ENCODE data around the gene ELOVL4. TPM values are rescaled to one million over a fixed set of nuclear protein-coding genes. Genes with fewer than 3 reads are reported as not detected.

Gene ELOVL4
- 0.98 and 1.4 TPM in 2 replicates for total RNA-seq

GRCh38 chr6:79947191-79948186 is at the start of gene ELOVL4:
ELOVL4 (minus strand) TSS chr6:79947553; CDS start chr6:79947279, 274 bp downstream.

Other genes starting within 250 kb of the ELOVL4 start
- gene TTK, start 57.1 kb upstream of the ELOVL4 start, total RNA-seq = 9.5 and 18.6 TPM in 2 replicates
- 8.8 and 12.2 TPM in 2 replicates for gene BCKDHB, start 159.1 kb upstream of the ELOVL4 start, total RNA-seq